SU-DHL-6 (cell line): ENCODE measurements around the gene NREP.

Source experiments
- EZH2phosphoT487 ChIP-seq: fragments of 200-600 bp; sonication (generic), shearing (Covaris generic); conservative IDR thresholded peaks from 2 replicates; pipeline ENCODE4 v1.6.1; 2018; ENCODE audit warnings: mild to moderate bottlenecking, antibody characterized with exemption, low read length, moderate library complexity, mixed read lengths
- TF ChIP-seq, protein P1 (sequence below): fragments of 200-600 bp; sonication (generic); IDR thresholded peaks from one replicate; pipeline ENCODE4 v1.5.1; 2017; ENCODE audit warnings: antibody characterized with exemption, mild to moderate bottlenecking, low read length, moderate library complexity; ENCODE audit not compliant: insufficient read depth, poor library complexity, severe bottlenecking

DNA sequence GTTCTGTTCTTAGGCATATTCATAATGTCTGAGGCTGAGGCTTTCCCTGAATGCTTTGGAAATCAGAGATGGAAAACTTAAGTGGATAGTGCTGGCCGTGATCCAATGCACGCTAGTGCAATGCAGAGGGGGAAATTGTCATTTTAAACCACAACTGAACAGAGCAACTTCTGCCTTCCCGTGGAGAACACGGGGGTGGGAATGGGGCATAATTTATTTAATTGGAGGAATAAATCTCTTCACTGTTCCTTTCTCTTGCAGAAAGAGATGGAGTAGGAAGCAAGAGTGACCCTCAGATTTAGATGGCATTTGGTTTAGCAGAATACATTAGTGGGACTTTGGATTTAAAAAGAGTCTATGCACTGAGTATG lies 22.9 kb upstream of the NREP start:
- TF ChIP-seq, protein P1, sequence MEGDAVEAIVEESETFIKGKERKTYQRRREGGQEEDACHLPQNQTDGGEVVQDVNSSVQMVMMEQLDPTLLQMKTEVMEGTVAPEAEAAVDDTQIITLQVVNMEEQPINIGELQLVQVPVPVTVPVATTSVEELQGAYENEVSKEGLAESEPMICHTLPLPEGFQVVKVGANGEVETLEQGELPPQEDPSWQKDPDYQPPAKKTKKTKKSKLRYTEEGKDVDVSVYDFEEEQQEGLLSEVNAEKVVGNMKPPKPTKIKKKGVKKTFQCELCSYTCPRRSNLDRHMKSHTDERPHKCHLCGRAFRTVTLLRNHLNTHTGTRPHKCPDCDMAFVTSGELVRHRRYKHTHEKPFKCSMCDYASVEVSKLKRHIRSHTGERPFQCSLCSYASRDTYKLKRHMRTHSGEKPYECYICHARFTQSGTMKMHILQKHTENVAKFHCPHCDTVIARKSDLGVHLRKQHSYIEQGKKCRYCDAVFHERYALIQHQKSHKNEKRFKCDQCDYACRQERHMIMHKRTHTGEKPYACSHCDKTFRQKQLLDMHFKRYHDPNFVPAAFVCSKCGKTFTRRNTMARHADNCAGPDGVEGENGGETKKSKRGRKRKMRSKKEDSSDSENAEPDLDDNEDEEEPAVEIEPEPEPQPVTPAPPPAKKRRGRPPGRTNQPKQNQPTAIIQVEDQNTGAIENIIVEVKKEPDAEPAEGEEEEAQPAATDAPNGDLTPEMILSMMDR: no peak
- no peak for TF ChIP-seq EZH2phosphoT487
